SU-DHL-6 (cell line): ENCODE results near the gene RNF38.

Experiments
- CTCF ChIP-seq: fragments of 200-600 bp; sonication (generic); IDR thresholded peaks from one replicate; pipeline ENCODE4 v1.5.1; 2017; ENCODE audit warnings: antibody characterized with exemption, mild to moderate bottlenecking, low read length, moderate library complexity; ENCODE audit not compliant: insufficient read depth, poor library complexity, severe bottlenecking
- EZH2phosphoT487 ChIP-seq: fragments of 200-600 bp; sonication (generic), shearing (Covaris generic); conservative IDR thresholded peaks from 2 replicates; pipeline ENCODE4 v1.6.1; 2018; ENCODE audit warnings: mild to moderate bottlenecking, antibody characterized with exemption, low read length, moderate library complexity, mixed read lengths

DNA sequence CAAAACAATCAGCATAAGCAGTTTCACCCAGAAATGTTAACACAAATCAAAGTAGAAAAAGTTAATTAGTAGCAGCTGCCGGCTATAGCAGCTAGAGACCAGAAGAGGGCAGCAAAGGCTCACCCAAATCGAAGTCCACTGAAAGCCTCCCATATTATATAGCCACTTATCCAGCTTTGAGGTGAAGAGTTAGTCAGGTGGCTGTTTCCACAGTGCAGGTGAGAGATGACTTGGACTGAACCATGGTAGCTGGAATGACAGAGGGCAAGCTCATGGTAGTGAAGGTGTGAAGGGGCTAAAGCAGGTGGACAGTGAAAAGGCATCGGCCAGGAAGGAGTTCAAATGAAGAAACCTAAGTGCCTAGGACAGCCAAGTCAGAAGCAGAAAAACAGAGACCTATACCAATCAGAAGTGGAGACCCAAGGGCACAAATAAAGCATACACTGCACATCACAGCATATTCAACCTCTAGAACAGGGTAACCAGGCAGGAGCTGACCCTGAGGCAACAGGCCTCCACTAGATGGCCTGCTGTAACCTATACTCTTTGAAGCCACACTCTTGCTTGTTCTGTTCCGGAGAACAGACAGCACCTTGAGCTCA, 7.2 kb upstream of the RNF38 start:
- no peak for TF ChIP-seq EZH2phosphoT487
- TF ChIP-seq CTCF, result peak; percentile 97
